ENCODE results near the gene GGNBP2.
A peak's percentile ranks its signal among the peaks of the same experiment; 100 is the strongest.

The GGNBP2 gene

GRCh38 chr17:36592316-36592715 lies 47.6 kb downstream of the GGNBP2 start:
- no peak for TF ChIP-seq CTCF (conservative IDR thresholded peaks at IDR 0.05)
- H3K27ac ChIP-seq: peak overlapping the region; percentile 82

GRCh38 chr17:36592716-36593321 lies 48.1 kb downstream of the GGNBP2 start:
- no peak for TF ChIP-seq CTCF (conservative IDR thresholded peaks at IDR 0.05)
- peak overlapping the region; percentile 82; the same call in 1 of the 2 replicates for H3K27ac ChIP-seq

GRCh38 chr17:36593656-36594316 lies 49.1 kb downstream of the GGNBP2 start:
- H3K27ac ChIP-seq: no peak overlapping the region
- TF ChIP-seq CTCF (conservative IDR thresholded peaks at IDR 0.05): no peak

- H3K27ac ChIP-seq: no peak overlapping the region
- TF ChIP-seq CTCF (conservative IDR thresholded peaks at IDR 0.05): no peak
Measured at GRCh38 chr17:36594626-36595401, 50.1 kb downstream of the GGNBP2 start.

- TF ChIP-seq CTCF (conservative IDR thresholded peaks at IDR 0.05): no peak
- H3K27ac ChIP-seq: no peak overlapping the region
Measured at GRCh38 chr17:36597226-36597625, 52.5 kb downstream of the GGNBP2 start.

- no peak overlapping the region for H3K27ac ChIP-seq
- no peak for TF ChIP-seq CTCF (conservative IDR thresholded peaks at IDR 0.05)
Measured at GRCh38 chr17:36597866-36598777, 53.4 kb downstream of the GGNBP2 start.
